Esophagus squamous epithelium (tissue), 5 donors: ENCODE results near the gene RNF166. TPM values are rescaled to one million over a fixed set of nuclear protein-coding genes. Genes with fewer than 3 reads are reported as not detected.

ENCODE experiments used
- DNase-seq: peaks from one replicate; lab custom pipeline; 2025; lab: John Stamatoyannopoulos, UW
- H3K27ac ChIP-seq, 4 donors: fragments of 200-600 bp; sonication (generic); one replicate each; pipeline ENCODE4 v1.5.1; 2016 to 2019; ENCODE audit warnings: mild to moderate bottlenecking in 1 of 4
- H3K27me3 ChIP-seq, 4 donors: fragments of 200-600 bp; sonication (generic); 1 replicate in 3 of 4; 2 replicates in 1 of 4; pipeline versions ENCODE4 v1.5.1 to v1.6.0; 2017 to 2021; ENCODE audit warnings: antibody characterized with exemption in 1 of 4
- H3K36me3 ChIP-seq, 3 donors: fragments of 200-600 bp; sonication (generic); one replicate each; pipeline ENCODE4 v1.5.1; 2016 to 2019
- H3K4me1 ChIP-seq, 3 donors: fragments of 200-600 bp; sonication (generic); one replicate each; pipeline ENCODE4 v1.5.1; 2017 to 2019
- H3K4me3 ChIP-seq, 4 donors: fragments of 200-600 bp; sonication (generic); 1 replicate in 3 of 4; 2 replicates in 1 of 4; pipeline ENCODE4 v1.5.1; 2016 to 2019; ENCODE audit warnings: mild to moderate bottlenecking in 2 of 4, moderate library complexity in 1 of 4
- H3K9me3 ChIP-seq, 3 donors: fragments of 200-600 bp; sonication (generic); one replicate each; pipeline ENCODE4 v1.5.1; 2016 to 2019
- POLR2A ChIP-seq, 4 donors: fragments of 450-650 bp; IDR thresholded peaks; one replicate each; pipeline ENCODE4 v1.6.1; 2017; ENCODE audit warnings: antibody characterized with exemption in 4 of 4, mild to moderate bottlenecking in 4 of 4, moderate library complexity in 3 of 4
- whole genome bisulfite sequencing, 2 donors: methylation state at CpG; one replicate each; pipeline ENCODE4 v1.1.5; 2018; 5-methylcytosine and 5-hydroxymethylcytosine counted together
- intact Hi-C: fragments of 100-400 bp; cut with DNase I; formaldehyde crosslinking; loops from one replicate; pipeline ENCODE4 v1.15.0; 2022
- total RNA-seq, 4 donors: library from RNA; depleted of rRNA; stranded (reverse); fragments of >200 nt; gene quantifications; one replicate each; pipeline ENCODE4 v1.1.0, GENCODE V29; 2016
- TF ChIP-seq, protein P1 (sequence below), 6 experiments: fragments of 450-650 bp in 4 of 6; fragments of 200-600 bp in 2 of 6; sonication (generic) in 2 of 6; IDR thresholded peaks; one replicate each; pipeline ENCODE4 v1.5.1; 2016 to 2019; ENCODE audit warnings: antibody characterized with exemption in 6 of 6, mild to moderate bottlenecking in 4 of 6, moderate library complexity in 4 of 6
- donor health status: DM: yes; HTN: yes; CAD: no.

RNF166 gene
- total RNA-seq, 4 donors from 2014 or later = 7.1 to 16.8 (median 9.6) TPM

- Histone ChIP-seq H3K4me1 (peaks cover 7 to 37% (median 19%) of the 10 kb centered on the region in 3 donors), H3K4me3 (no peak overlapping the region), H3K9me3 (no peaks in the 10 kb centered on the region), H3K36me3 (peaks cover 32 to 88% (median 56%) of the 10 kb centered on the region in 3 donors), H3K27me3 (no peaks in the 10 kb centered on the region), H3K27ac (no peak overlapping the region)
- no peak for DNase-seq
- 96% methylated on average over 5 of the region's 21 CpGs for WGBS, 2 donors
- no peak for TF ChIP-seq POLR2A (IDR thresholded peaks at IDR 0.05)
- TF ChIP-seq, protein P1, sequence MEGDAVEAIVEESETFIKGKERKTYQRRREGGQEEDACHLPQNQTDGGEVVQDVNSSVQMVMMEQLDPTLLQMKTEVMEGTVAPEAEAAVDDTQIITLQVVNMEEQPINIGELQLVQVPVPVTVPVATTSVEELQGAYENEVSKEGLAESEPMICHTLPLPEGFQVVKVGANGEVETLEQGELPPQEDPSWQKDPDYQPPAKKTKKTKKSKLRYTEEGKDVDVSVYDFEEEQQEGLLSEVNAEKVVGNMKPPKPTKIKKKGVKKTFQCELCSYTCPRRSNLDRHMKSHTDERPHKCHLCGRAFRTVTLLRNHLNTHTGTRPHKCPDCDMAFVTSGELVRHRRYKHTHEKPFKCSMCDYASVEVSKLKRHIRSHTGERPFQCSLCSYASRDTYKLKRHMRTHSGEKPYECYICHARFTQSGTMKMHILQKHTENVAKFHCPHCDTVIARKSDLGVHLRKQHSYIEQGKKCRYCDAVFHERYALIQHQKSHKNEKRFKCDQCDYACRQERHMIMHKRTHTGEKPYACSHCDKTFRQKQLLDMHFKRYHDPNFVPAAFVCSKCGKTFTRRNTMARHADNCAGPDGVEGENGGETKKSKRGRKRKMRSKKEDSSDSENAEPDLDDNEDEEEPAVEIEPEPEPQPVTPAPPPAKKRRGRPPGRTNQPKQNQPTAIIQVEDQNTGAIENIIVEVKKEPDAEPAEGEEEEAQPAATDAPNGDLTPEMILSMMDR (IDR thresholded peaks at IDR 0.05) = no peak
- intact Hi-C loops = loop anchor here (2.0 to 5.0 kb wide), 2 partner anchors 49 to 436 kb away; partner anchors contain the start of genes CDH15 and PIEZO1
These were observed 29.9 kb upstream of the RNF166 start for GRCh38 chr16:88736088-88736487.

- no peak overlapping the region for H3K4me3 ChIP-seq
- H3K4me1 ChIP-seq = peaks cover 7 to 37% (median 19%) of the 10 kb centered on the region in 3 donors
- no peak for DNase-seq
- 87% methylated on average over 3 of the region's 10 CpGs; no CpG with 5 or more reads in 1 of the 2 donors for WGBS, 2 donors
- H3K36me3 ChIP-seq = peaks cover 34 to 88% (median 53%) of the 10 kb centered on the region in 3 donors
- no peaks in the 10 kb centered on the region for H3K9me3 ChIP-seq
- no peaks in the 10 kb centered on the region for H3K27me3 ChIP-seq
- intact Hi-C loops = loop anchor here (2.0 to 5.0 kb wide), 2 partner anchors 49 to 437 kb away; partner anchors contain the start of genes CDH15 and PIEZO1
- no peak overlapping the region for H3K27ac ChIP-seq
- no peak for TF ChIP-seq POLR2A (IDR thresholded peaks at IDR 0.05)
- TF ChIP-seq, protein P1 (IDR thresholded peaks at IDR 0.05) = no peak
These were observed 29.4 kb upstream of the RNF166 start for GRCh38 chr16:88735616-88736015.

DNA sequence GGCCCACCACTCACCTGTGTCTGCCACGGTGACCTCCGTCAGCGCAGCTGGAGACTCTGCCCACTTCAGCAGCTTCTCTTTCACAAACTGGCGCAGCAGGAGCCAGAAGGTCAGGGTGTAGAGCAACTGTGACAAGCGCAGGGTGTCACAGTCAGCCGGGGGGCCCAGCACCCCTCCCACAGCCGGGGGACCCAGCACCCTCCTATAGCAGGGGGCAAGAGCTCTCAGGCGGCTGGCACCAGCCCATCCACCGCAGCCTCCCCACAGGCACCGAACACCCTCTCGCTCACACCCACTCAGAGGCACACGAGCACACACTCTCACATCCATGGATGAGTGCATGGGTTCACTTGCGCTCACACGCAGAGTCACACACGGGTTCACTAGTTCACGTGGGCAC, 28.9 kb upstream of the RNF166 start:
- WGBS, 2 donors = 89 to 100% methylated on average over 1 to 10 of the region's 16 CpGs

GRCh38 chr16:88734361-88734728, 28.1 kb upstream of the RNF166 start:
- DNase-seq = no peak
- Histone ChIP-seq H3K27ac (no peak overlapping the region), H3K9me3 (no peaks in the 10 kb centered on the region), H3K27me3 (no peaks in the 10 kb centered on the region), H3K4me1 (peaks cover 7 to 25% (median 10%) of the 10 kb centered on the region in 3 donors), H3K4me3 (no peak overlapping the region), H3K36me3 (peaks cover 36 to 87% (median 50%) of the 10 kb centered on the region in 3 donors)
- TF ChIP-seq, protein P1 (IDR thresholded peaks at IDR 0.05) = no peak
- no peak for TF ChIP-seq POLR2A (IDR thresholded peaks at IDR 0.05)
- intact Hi-C loops = no loop called here
- 87 to 100% methylated on average over 2 to 11 of the region's 23 CpGs for WGBS, 2 donors

More for the DNA sequence above, 28.9 kb upstream of the RNF166 start:
- no peak for DNase-seq
- Histone ChIP-seq H3K4me3 (no peak overlapping the region), H3K9me3 (no peaks in the 10 kb centered on the region), H3K36me3 (peaks cover 36 to 88% (median 50%) of the 10 kb centered on the region in 3 donors), H3K27ac (no peak overlapping the region), H3K27me3 (no peaks in the 10 kb centered on the region), H3K4me1 (peaks cover 7 to 33% (median 18%) of the 10 kb centered on the region in 3 donors)
- TF ChIP-seq POLR2A (IDR thresholded peaks at IDR 0.05) = no peak
- TF ChIP-seq, protein P1 (IDR thresholded peaks at IDR 0.05) = no peak
- intact Hi-C loops = loop anchor here (5.0 kb wide), 1 partner anchor 437 kb away; the partner anchor contains the start of gene CDH15

GRCh38 chr16:88733630-88734360, 27.6 kb upstream of the RNF166 start:
- 67 to 81% methylated on average over 4 to 9 of the region's 27 CpGs for WGBS, 2 donors
- no peak for TF ChIP-seq POLR2A (IDR thresholded peaks at IDR 0.05)
- TF ChIP-seq, protein P1 (IDR thresholded peaks at IDR 0.05) = no peak
- DNase-seq = no peak
- intact Hi-C loops = no loop called here
- peaks cover 2 to 19% (median 4%) of the 10 kb centered on the region in 3 donors for H3K4me1 ChIP-seq
- H3K27me3 ChIP-seq = no peaks in the 10 kb centered on the region
- no peaks in the 10 kb centered on the region for H3K9me3 ChIP-seq
- H3K27ac ChIP-seq = no peak overlapping the region
- peaks cover 36 to 87% (median 50%) of the 10 kb centered on the region in 3 donors for H3K36me3 ChIP-seq
- no peak overlapping the region for H3K4me3 ChIP-seq
